GM12878 (cell line): ENCODE measurements around the gene VAC14. TPM values are rescaled to one million over a fixed set of nuclear protein-coding genes. Genes with fewer than 3 reads are reported as not detected.

ENCODE experiments used
- ATAC-seq: fragments of 200-7000 bp; cut with Tn5 transposase; 3 replicates; pipeline ENCODE4 v1.9.1; 2020; ENCODE audit warnings: mild to moderate bottlenecking, moderate library complexity
- BruUV-seq: library from RNA; stranded (reverse); fragments of 400-500 nt; replicated peaks from 2 replicates; lab custom pipeline; 2021; lab: Mats Ljungman, UMichigan
- CTCF ChIA-PET: fragments of 300-600 bp; sonication (Branson Sonifier 250); formaldehyde crosslinking; extraction: SDS; loops from one replicate; lab custom pipeline; 2021; ENCODE audit warnings: inconsistent platforms; lab: Yijun Ruan, JAX
- POLR2A ChIA-PET: fragments of 350-600 bp; formaldehyde crosslinking; extraction: SDS; loops from one replicate; lab custom pipeline; 2021; ENCODE audit warnings: inconsistent platforms; lab: Charles Lee
- RAD21 ChIA-PET: fragments of 300-600 bp; sonication (Branson Sonifier 250); formaldehyde crosslinking; loops from one replicate; lab custom pipeline; 2023; ENCODE audit warnings: antibody characterized with exemption; ENCODE audit not compliant: unreplicated experiment; lab: Charles Lee
- SMC1A ChIA-PET: fragments of 300-600 bp; sonication (Branson Sonifier 250); formaldehyde crosslinking; loops from one replicate; lab custom pipeline; 2023; ENCODE audit not compliant: unreplicated experiment, uncharacterized antibody; lab: Charles Lee
- DNase-seq: peaks from one replicate; pipeline ENCODE4 v3.0.0-alpha.2; 2011; ENCODE audit warnings: low read depth, low spot score
- FAIRE-seq: peaks from 3 replicates; lab custom pipeline; 2011; peaks lifted over from hg19 to GRCh38; lab: Jason Lieb, UNC
- H2AFZ ChIP-seq: 2 replicates; pipeline ENCODE4 v1.6.0; 2011; ENCODE audit warnings: low read depth, low read length, control low read depth; ENCODE audit not compliant: control insufficient read depth
- H3K27ac ChIP-seq: 2 replicates; pipeline ENCODE4 v1.5.1; 2011; ENCODE audit warnings: control low read depth; ENCODE audit not compliant: control insufficient read depth, insufficient read depth
- H3K27me3 ChIP-seq, 2 experiments: replicated peaks in 1 of 2; 2 replicates each; pipeline versions ENCODE4 v1.6.0 to v1.6.1; 2011; ENCODE audit warnings: low read length in 1 of 2; ENCODE audit not compliant: control insufficient read depth in 2 of 2, insufficient read depth in 2 of 2
- H3K36me3 ChIP-seq, 2 experiments: 2 replicates each; pipeline ENCODE4 v1.5.1; 2011; ENCODE audit warnings: low read length in 1 of 2; ENCODE audit not compliant: control insufficient read depth in 2 of 2, insufficient read depth in 2 of 2
- H3K4me1 ChIP-seq: 2 replicates; pipeline ENCODE4 v1.6.1; 2011; ENCODE audit warnings: mild to moderate bottlenecking, low read length, moderate library complexity, mixed read lengths; ENCODE audit not compliant: control insufficient read depth, insufficient read depth
- H3K4me2 ChIP-seq: 2 replicates; pipeline ENCODE4 v1.6.0; 2011; ENCODE audit warnings: control low read depth; ENCODE audit not compliant: control insufficient read depth, insufficient read depth
- H3K4me3 ChIP-seq: fragments of 200-600 bp; sonication (generic); 2 replicates; pipeline ENCODE4 v1.5.1; 2016
- H3K79me2 ChIP-seq: 2 replicates; pipeline ENCODE4 v1.6.0; 2011; ENCODE audit warnings: low read length; ENCODE audit not compliant: control insufficient read depth, insufficient read depth
- H3K9ac ChIP-seq: 2 replicates; pipeline ENCODE4 v1.8.0; 2011; ENCODE audit warnings: low read length, control low read depth, mixed read lengths; ENCODE audit not compliant: control insufficient read depth, insufficient read depth
- H3K9me3 ChIP-seq: replicated peaks from 3 replicates; pipeline ENCODE4 v1.5.1; 2011; ENCODE audit warnings: mild to moderate bottlenecking, low read length; ENCODE audit not compliant: control insufficient read depth, insufficient read depth
- H4K20me1 ChIP-seq: 2 replicates; pipeline ENCODE4 v1.6.0; 2011; ENCODE audit not compliant: control insufficient read depth, insufficient read depth
- BMI1 ChIP-seq: fragments of 450-650 bp; IDR thresholded peaks from 2 replicates; pipeline ENCODE4 v1.6.1; 2016; ENCODE audit warnings: mild to moderate bottlenecking, moderate library complexity, borderline replicate concordance
- EZH2 ChIP-seq: IDR thresholded peaks from 2 replicates; pipeline ENCODE4 v1.6.1; 2012; ENCODE audit warnings: low read depth, mild to moderate bottlenecking, control low read depth, inconsistent platforms, low read length, borderline replicate concordance; ENCODE audit not compliant: control insufficient read depth
- IKZF2 ChIP-seq, 2 experiments: fragments of 450-650 bp; IDR thresholded peaks; 2 replicates each; pipeline ENCODE4 v1.6.1; 2017; ENCODE audit warnings: mild to moderate bottlenecking in 2 of 2, moderate library complexity in 2 of 2
- WGBS: methylation state at CpG from one replicate; pipeline ENCODE4 v1.1.6; 2016; ENCODE audit warnings: low lambda C conversion rate; ENCODE audit not compliant: insufficient replicate concordance, insufficient coverage; ENCODE audit errors: missing lambda C conversion rate; 5-methylcytosine and 5-hydroxymethylcytosine counted together
- in situ Hi-C: fragments of 300-500 bp; cut with MboI; formaldehyde crosslinking; loops from 9 replicates; pipeline ENCODE4 v1.14.3; 2018; ENCODE audit warnings: mixed read lengths
- intact Hi-C: fragments of 100-400 bp; cut with micrococcal nuclease; formaldehyde crosslinking; loops from one replicate; pipeline ENCODE4 v1.14.2; 2022; ENCODE audit not compliant: unreplicated experiment
- polyA plus RNA-seq, 11 experiments: library from polyadenylated mRNA; depleted of rRNA in 4 of 11; unstranded in 6 of 11; stranded (reverse) in 5 of 11; fragments of >200 nt; fragmentation: Nextera tagmentation in 4 of 11; fragmentation: Illumina TruSeq in 1 of 11; extraction: Ambion mirVana in 4 of 11; extraction: Trizol in 1 of 11; gene quantifications; 1 replicate in 1 of 11; 2 replicates in 10 of 11; pipeline versions ENCODE4 v1.2.1 to v1.2.3, GENCODE V29; 2011 to 2016; ENCODE audit warnings: inconsistent platforms in 2 of 11, missing spikeins in 2 of 11, low read depth in 1 of 11
- total RNA-seq, 4 experiments: library from RNA; depleted of rRNA in 3 of 4; stranded (reverse); fragments of >200 nt in 3 of 4; fragmentation: Illumina TruSeq in 1 of 4; extraction: Trizol in 1 of 4; gene quantifications; 2 replicates each; pipeline versions ENCODE4 v1.2.1 to v1.2.3, GENCODE V29; 2013 to 2021
- TF ChIP-seq, protein P1 (sequence below), 3 experiments: IDR thresholded peaks in 2 of 3; conservative IDR thresholded peaks in 1 of 3; 2 replicates each; pipeline ENCODE4 v1.5.1; 2011; ENCODE audit warnings: low read depth in 3 of 3, low read length in 3 of 3, mild to moderate bottlenecking in 3 of 3, control low read depth in 2 of 3, moderate library complexity in 2 of 3, inconsistent platforms in 1 of 3, mixed read lengths in 1 of 3; ENCODE audit not compliant: control insufficient read depth in 2 of 3, insufficient read depth in 1 of 3; ENCODE audit errors: extremely low read depth in 1 of 3

Gene VAC14
- total and polyA plus RNA-seq, 10 of the 15 experiments (the other 5 are each of a cell fraction or from before 2014, with no cell fraction given), result 1.3 to 45.5 (median 25.5) TPM

DNA sequence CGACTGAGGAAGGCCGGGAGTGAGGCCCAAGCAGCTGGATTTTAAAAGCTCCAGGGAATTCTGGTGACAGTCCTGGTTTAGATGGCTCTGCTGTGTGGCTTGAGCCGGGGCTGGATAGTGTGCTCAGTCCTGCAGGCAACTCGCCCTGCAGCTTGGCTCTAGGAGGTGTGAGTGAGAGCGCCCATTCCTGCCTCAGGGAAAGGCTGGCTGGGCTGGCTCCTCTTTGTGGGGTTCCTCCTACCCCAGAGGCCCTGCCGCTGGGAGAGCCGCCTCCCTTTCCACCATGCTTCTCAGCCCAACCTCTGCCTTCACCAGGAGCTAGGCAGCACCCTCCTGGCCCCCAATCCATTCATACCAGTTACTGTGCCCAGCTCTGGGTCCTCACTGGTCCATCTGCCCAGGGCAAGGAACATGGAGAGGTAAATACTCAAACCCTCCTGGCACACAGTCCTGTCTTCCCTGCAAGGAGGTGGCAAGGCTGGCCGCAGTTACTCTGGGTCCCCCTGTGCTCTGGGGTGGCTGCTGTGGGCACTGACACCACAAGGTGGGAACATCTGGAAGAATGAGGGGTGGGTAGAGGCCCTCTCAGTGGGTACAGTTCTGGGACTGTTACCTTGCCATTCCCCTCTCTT, 47.1 kb downstream of the VAC14 start:
- no peak for FAIRE-seq

More for the DNA sequence above, 47.1 kb downstream of the VAC14 start:
- SMC1A ChIA-PET, result no interaction called here
- Histone ChIP-seq H3K27ac (no peak overlapping the region), H3K4me2 (no peak overlapping the region), H3K4me1 (no peaks in the 10 kb centered on the region), H2AFZ (no peak overlapping the region), H3K36me3 (peaks cover 0 to 3% of the 10 kb centered on the region in 2 experiments; a peak in 3 of 4 replicates), H3K27me3 (no peaks in the 10 kb centered on the region), H4K20me1 (no peaks in the 10 kb centered on the region), H3K4me3 (no peak overlapping the region), H3K79me2 (no peaks in the 10 kb centered on the region), H3K9ac (no peak overlapping the region), H3K9me3 (no peaks in the 10 kb centered on the region)
- intact Hi-C loops, result no loop called here
- DNase-seq, result no peak
- RAD21 ChIA-PET, result no interaction called here
- over 99% methylated on average over 8 of the region's 8 CpGs for WGBS
- in situ Hi-C loops, result no loop called here
- CTCF ChIA-PET, result no interaction called here
- POLR2A ChIA-PET, result no interaction called here
- ATAC-seq, result no peak
- TF ChIP-seq IKZF2 (IDR thresholded peaks at IDR 0.05), result no peak
- no peak for TF ChIP-seq BMI1
- TF ChIP-seq, protein P1, sequence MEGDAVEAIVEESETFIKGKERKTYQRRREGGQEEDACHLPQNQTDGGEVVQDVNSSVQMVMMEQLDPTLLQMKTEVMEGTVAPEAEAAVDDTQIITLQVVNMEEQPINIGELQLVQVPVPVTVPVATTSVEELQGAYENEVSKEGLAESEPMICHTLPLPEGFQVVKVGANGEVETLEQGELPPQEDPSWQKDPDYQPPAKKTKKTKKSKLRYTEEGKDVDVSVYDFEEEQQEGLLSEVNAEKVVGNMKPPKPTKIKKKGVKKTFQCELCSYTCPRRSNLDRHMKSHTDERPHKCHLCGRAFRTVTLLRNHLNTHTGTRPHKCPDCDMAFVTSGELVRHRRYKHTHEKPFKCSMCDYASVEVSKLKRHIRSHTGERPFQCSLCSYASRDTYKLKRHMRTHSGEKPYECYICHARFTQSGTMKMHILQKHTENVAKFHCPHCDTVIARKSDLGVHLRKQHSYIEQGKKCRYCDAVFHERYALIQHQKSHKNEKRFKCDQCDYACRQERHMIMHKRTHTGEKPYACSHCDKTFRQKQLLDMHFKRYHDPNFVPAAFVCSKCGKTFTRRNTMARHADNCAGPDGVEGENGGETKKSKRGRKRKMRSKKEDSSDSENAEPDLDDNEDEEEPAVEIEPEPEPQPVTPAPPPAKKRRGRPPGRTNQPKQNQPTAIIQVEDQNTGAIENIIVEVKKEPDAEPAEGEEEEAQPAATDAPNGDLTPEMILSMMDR (IDR thresholded peaks at IDR 0.05 in 2 of 3, conservative IDR thresholded peaks at IDR 0.05 in 1 of 3; ENCODE audit: control insufficient read depth in 2 of 3, extremely low read depth in 1 of 3, insufficient read depth in 1 of 3, low read depth in 3 of 3, low read length in 3 of 3), result no peak
- no peak for TF ChIP-seq EZH2
- BruUV-seq, result no TSS peak
